HepG2 (cell line): ENCODE measurements around the gene NPEPL1. TPM values are rescaled to one million over a fixed set of nuclear protein-coding genes. Genes with fewer than 3 reads are reported as not detected.
A peak's percentile ranks its signal among the peaks of the same experiment; 100 is the strongest.

Experiments used
- ARID2 ChIP-seq: sonication (generic); formaldehyde crosslinking; IDR thresholded peaks from 2 replicates; pipeline ENCODE4 v1.8.1; 2022; ENCODE audit warnings: mild to moderate bottlenecking, missing genetic modification reagents, borderline replicate concordance
- ARNT2 ChIP-seq: sonication (generic); formaldehyde crosslinking; IDR thresholded peaks from 2 replicates; pipeline ENCODE4 v1.8.0; 2022; ENCODE audit warnings: mild to moderate bottlenecking, low read depth, missing genetic modification reagents, moderate library complexity
- ATF1 ChIP-seq: IDR thresholded peaks from 2 replicates; pipeline ENCODE4 v1.6.1; 2016; ENCODE audit warnings: mild to moderate bottlenecking, control low read depth
- ETV6 ChIP-seq: sonication (generic); formaldehyde crosslinking; conservative IDR thresholded peaks from 2 replicates; pipeline ENCODE4 v1.4.0; 2020; ENCODE audit warnings: missing genetic modification reagents
- KDM3A ChIP-seq: IDR thresholded peaks from 2 replicates; pipeline ENCODE4 v1.6.1; 2018; ENCODE audit warnings: low read depth, missing compliant biosample characterization
- POLR2A ChIP-seq, 2 experiments: IDR thresholded peaks; 2 replicates each; pipeline ENCODE4 v1.6.1; 2011; ENCODE audit warnings: low read depth in 2 of 2, low read length in 2 of 2, mild to moderate bottlenecking in 1 of 2, moderate library complexity in 1 of 2; ENCODE audit not compliant: insufficient read depth in 1 of 2
- SMYD3 ChIP-seq: sonication (generic); formaldehyde crosslinking; IDR thresholded peaks from 2 replicates; pipeline ENCODE4 v1.8.1; 2023; ENCODE audit warnings: mild to moderate bottlenecking, missing genetic modification reagents
- TMF1 ChIP-seq: sonication (generic); formaldehyde crosslinking; IDR thresholded peaks from 2 replicates; pipeline ENCODE4 v1.8.1; 2022; ENCODE audit warnings: low read depth, missing genetic modification reagents
- ZBTB1 ChIP-seq: sonication (generic); formaldehyde crosslinking; IDR thresholded peaks from 2 replicates; pipeline ENCODE4 v1.4.0; 2020; ENCODE audit warnings: missing genetic modification reagents, borderline replicate concordance
- ZBTB7A ChIP-seq: sonication (generic); formaldehyde crosslinking; IDR thresholded peaks from 2 replicates; pipeline ENCODE4 v1.8.0; 2022; ENCODE audit warnings: mild to moderate bottlenecking, missing genetic modification reagents
- ZNF232 ChIP-seq: sonication (generic); formaldehyde crosslinking; IDR thresholded peaks from 2 replicates; pipeline ENCODE4 v1.4.0; 2020; ENCODE audit warnings: missing genetic modification reagents, borderline replicate concordance
- ZNF432 ChIP-seq: sonication (generic); formaldehyde crosslinking; IDR thresholded peaks from 2 replicates; pipeline ENCODE4 v1.5.0; 2020; ENCODE audit warnings: missing genetic modification reagents, mild to moderate bottlenecking, borderline replicate concordance
- ZNF510 ChIP-seq: sonication (generic); formaldehyde crosslinking; IDR thresholded peaks from 2 replicates; pipeline ENCODE4 v1.4.0; 2020; ENCODE audit warnings: low read depth, mild to moderate bottlenecking, missing genetic modification reagents
- ZNF549 ChIP-seq: sonication (generic); formaldehyde crosslinking; IDR thresholded peaks from 2 replicates; pipeline ENCODE4 v1.5.0; 2020; ENCODE audit warnings: missing genetic modification reagents
- ZNF775 ChIP-seq: sonication (generic); formaldehyde crosslinking; IDR thresholded peaks from 2 replicates; pipeline ENCODE4 v1.4.0; 2020; ENCODE audit warnings: missing genetic modification reagents, mild to moderate bottlenecking, moderate library complexity, borderline replicate concordance
- ZNF781 ChIP-seq: sonication (generic); formaldehyde crosslinking; IDR thresholded peaks from 2 replicates; pipeline ENCODE4 v1.5.1; 2020; ENCODE audit warnings: borderline replicate concordance, mild to moderate bottlenecking, missing genetic modification reagents; ENCODE audit errors: not compliant biosample characterization
- ZNF841 ChIP-seq: sonication (generic); formaldehyde crosslinking; IDR thresholded peaks from 2 replicates; pipeline ENCODE4 v1.8.1; 2023; ENCODE audit warnings: missing genetic modification reagents, borderline replicate concordance
- polyA plus RNA-seq, 8 experiments: library from polyadenylated mRNA; depleted of rRNA in 3 of 8; stranded (reverse) in 7 of 8; unstranded in 1 of 8; fragments of >200 nt; fragmentation: Illumina TruSeq in 4 of 8; extraction: Trizol in 4 of 8; gene quantifications; 2 replicates each; pipeline versions ENCODE4 v1.2.1 to v1.2.3, GENCODE V29; 2011 to 2016; ENCODE audit warnings: low read depth in 4 of 8, missing spikeins in 1 of 8, mixed read lengths in 1 of 8; ENCODE audit not compliant: insufficient read depth in 1 of 8
- total RNA-seq, 5 experiments: library from RNA; depleted of rRNA; stranded (reverse); fragments of >200 nt; fragmentation: Illumina TruSeq; extraction: Trizol; gene quantifications; 2 replicates each; pipeline ENCODE4 v1.2.3, GENCODE V29; 2016; ENCODE audit warnings: low read depth in 1 of 5
- TF ChIP-seq, protein P1 (sequence below): sonication (generic); formaldehyde crosslinking; IDR thresholded peaks from 2 replicates; pipeline ENCODE4 v1.9.0; 2021; ENCODE audit warnings: missing genetic modification reagents, mild to moderate bottlenecking, borderline replicate concordance
- TF ChIP-seq, protein P2 (sequence below): sonication (generic); formaldehyde crosslinking; IDR thresholded peaks from 2 replicates; pipeline ENCODE4 v1.5.0; 2020; ENCODE audit warnings: missing genetic modification reagents
- TF ChIP-seq, protein P3 (sequence below): sonication (generic); formaldehyde crosslinking; IDR thresholded peaks from 2 replicates; pipeline ENCODE4 v1.4.0; 2020; ENCODE audit warnings: missing genetic modification reagents, borderline replicate concordance
- TF ChIP-seq, protein P4 (sequence below): conservative IDR thresholded peaks from 2 replicates; pipeline ENCODE4 v1.6.1; 2018; ENCODE audit warnings: missing genetic modification reagents

NPEPL1 gene
- total and polyA plus RNA-seq, 2 of the 13 experiments (the other 11 are each of a cell fraction or from before 2014, with no cell fraction given), result 4.1 to 7.5 TPM

DNA sequence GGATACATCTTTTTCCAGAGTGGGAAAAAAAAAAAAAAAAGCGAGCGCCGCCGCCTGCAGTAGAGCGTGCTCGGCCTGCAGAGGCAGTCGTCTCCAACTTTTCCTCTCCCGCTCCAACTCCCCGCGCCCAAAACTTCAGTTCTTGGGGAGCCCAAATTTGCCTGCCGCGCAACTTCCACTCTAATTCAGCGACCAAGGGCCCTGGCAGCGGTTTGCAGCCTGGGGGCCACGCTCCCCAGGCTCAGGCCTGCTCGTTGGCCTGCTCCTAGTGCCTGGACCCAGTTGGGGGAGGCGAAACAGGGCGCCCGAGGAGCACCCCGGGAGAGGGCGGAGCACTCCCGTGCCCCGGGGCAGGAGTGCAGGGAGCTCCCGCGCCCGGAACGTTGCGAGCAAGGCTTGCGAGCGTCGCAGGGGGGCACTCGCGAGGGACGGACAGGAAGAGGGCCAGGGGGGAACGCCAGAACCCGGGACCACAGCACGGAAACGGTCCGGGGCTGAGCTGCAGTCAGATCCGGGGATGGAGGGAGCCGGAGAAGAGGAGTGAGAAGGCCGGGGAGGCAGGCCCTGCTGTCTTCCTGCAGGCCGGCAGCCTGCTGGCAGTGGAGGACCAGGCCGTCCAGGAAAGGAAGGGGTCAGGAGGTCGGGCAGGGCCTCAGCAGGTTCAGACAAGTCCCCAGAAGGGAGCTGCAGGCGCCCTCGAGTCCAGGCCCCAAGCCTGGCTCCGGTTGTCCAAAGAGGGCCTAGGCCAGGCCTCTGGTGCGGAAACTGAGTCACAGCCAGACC lies 41.6 kb upstream of the NPEPL1 start, which contains the start of gene STX16 (continued):
- TF ChIP-seq, protein P1, sequence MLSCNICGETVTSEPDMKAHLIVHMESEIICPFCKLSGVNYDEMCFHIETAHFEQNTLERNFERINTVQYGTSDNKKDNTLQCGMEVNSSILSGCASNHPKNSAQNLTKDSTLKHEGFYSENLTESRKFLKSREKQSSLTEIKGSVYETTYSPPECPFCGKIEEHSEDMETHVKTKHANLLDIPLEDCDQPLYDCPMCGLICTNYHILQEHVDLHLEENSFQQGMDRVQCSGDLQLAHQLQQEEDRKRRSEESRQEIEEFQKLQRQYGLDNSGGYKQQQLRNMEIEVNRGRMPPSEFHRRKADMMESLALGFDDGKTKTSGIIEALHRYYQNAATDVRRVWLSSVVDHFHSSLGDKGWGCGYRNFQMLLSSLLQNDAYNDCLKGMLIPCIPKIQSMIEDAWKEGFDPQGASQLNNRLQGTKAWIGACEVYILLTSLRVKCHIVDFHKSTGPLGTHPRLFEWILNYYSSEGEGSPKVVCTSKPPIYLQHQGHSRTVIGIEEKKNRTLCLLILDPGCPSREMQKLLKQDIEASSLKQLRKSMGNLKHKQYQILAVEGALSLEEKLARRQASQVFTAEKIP, result no peak; the same call in 1 of the 2 replicates
- no peak for TF ChIP-seq ZNF432
- peak; percentile 95 for TF ChIP-seq ZNF232 (CRISPR knock-in tag)
- peak; percentile 94 to 95 for TF ChIP-seq POLR2A (IDR thresholded peaks at IDR 0.05; ENCODE audit: insufficient read depth in 1 of 2, low read depth in 2 of 2, low read length in 2 of 2)
- TF ChIP-seq, protein P2, sequence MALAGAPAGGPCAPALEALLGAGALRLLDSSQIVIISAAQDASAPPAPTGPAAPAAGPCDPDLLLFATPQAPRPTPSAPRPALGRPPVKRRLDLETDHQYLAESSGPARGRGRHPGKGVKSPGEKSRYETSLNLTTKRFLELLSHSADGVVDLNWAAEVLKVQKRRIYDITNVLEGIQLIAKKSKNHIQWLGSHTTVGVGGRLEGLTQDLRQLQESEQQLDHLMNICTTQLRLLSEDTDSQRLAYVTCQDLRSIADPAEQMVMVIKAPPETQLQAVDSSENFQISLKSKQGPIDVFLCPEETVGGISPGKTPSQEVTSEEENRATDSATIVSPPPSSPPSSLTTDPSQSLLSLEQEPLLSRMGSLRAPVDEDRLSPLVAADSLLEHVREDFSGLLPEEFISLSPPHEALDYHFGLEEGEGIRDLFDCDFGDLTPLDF, result 0 out of 2 replicates have a peak, but pooled peaks have one; percentile 59
- peak; percentile 96 for TF ChIP-seq ZNF775 (CRISPR knock-in tag)
- peak; percentile 98; the same call in 1 of the 2 replicates for TF ChIP-seq ZNF510 (CRISPR knock-in tag)
- 0 out of 2 replicates have a peak, but pooled peaks have one; percentile 83 for TF ChIP-seq ZNF841 (CRISPR knock-in tag)
- peak; percentile 47; the same call in 1 of the 2 replicates for TF ChIP-seq ZBTB1 (CRISPR knock-in tag)
- TF ChIP-seq TMF1 (CRISPR knock-in tag), result peak; percentile 96
- no peak; the same call in 1 of the 2 replicates for TF ChIP-seq ATF1 (CRISPR knock-in tag)
- TF ChIP-seq, protein P3, sequence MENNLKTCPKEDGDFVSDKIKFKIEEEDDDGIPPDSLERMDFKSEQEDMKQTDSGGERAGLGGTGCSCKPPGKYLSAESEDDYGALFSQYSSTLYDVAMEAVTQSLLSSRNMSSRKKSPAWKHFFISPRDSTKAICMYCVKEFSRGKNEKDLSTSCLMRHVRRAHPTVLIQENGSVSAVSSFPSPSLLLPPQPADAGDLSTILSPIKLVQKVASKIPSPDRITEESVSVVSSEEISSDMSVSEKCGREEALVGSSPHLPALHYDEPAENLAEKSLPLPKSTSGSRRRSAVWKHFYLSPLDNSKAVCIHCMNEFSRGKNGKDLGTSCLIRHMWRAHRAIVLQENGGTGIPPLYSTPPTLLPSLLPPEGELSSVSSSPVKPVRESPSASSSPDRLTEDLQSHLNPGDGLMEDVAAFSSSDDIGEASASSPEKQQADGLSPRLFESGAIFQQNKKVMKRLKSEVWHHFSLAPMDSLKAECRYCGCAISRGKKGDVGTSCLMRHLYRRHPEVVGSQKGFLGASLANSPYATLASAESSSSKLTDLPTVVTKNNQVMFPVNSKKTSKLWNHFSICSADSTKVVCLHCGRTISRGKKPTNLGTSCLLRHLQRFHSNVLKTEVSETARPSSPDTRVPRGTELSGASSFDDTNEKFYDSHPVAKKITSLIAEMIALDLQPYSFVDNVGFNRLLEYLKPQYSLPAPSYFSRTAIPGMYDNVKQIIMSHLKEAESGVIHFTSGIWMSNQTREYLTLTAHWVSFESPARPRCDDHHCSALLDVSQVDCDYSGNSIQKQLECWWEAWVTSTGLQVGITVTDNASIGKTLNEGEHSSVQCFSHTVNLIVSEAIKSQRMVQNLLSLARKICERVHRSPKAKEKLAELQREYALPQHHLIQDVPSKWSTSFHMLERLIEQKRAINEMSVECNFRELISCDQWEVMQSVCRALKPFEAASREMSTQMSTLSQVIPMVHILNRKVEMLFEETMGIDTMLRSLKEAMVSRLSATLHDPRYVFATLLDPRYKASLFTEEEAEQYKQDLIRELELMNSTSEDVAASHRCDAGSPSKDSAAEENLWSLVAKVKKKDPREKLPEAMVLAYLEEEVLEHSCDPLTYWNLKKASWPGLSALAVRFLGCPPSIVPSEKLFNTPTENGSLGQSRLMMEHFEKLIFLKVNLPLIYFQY (CRISPR knock-in tag), result peak; percentile 93; the same call in 1 of the 2 replicates
- TF ChIP-seq ARNT2 (CRISPR knock-in tag), result peak; percentile 100
- TF ChIP-seq ETV6 (CRISPR knock-in tag), result peak; percentile 98
- peak; percentile 79; the same call in 1 of the 2 replicates for TF ChIP-seq ZBTB7A (CRISPR knock-in tag)
- TF ChIP-seq KDM3A (CRISPR knock-in tag), result peak; percentile 100
- peak; percentile 94 for TF ChIP-seq ARID2 (CRISPR knock-in tag)
- peak; percentile 97 for TF ChIP-seq ZNF781 (CRISPR knock-in tag)
- TF ChIP-seq ZNF549 (CRISPR knock-in tag), result peak; percentile 46; the same call in 1 of the 2 replicates
- TF ChIP-seq SMYD3, result peak; percentile 95
- TF ChIP-seq, protein P4, sequence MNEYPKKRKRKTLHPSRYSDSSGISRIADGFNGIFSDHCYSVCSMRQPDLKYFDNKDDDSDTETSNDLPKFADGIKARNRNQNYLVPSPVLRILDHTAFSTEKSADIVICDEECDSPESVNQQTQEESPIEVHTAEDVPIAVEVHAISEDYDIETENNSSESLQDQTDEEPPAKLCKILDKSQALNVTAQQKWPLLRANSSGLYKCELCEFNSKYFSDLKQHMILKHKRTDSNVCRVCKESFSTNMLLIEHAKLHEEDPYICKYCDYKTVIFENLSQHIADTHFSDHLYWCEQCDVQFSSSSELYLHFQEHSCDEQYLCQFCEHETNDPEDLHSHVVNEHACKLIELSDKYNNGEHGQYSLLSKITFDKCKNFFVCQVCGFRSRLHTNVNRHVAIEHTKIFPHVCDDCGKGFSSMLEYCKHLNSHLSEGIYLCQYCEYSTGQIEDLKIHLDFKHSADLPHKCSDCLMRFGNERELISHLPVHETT (CRISPR knock-in tag), result peak; percentile 100
